ENCODE data around the gene ST6GALNAC2.

The ST6GALNAC2 gene

GRCh38 chr17:76556765-76557367 lies 28.8 kb downstream of the ST6GALNAC2 start:
- peak; percentile 63 for DNase-seq (ENCODE audit: low read depth)

GRCh38 chr17:76554131-76554530 lies 31.5 kb downstream of the ST6GALNAC2 start:
- no peak for DNase-seq (ENCODE audit: low read depth)

GRCh38 chr17:76553178-76553908 lies 32.3 kb downstream of the ST6GALNAC2 start:
- DNase-seq (ENCODE audit: low read depth), result no peak

- no peak for DNase-seq (ENCODE audit: low read depth)
Observed at GRCh38 chr17:76551685-76552084, 34.0 kb downstream of the ST6GALNAC2 start.

- DNase-seq (ENCODE audit: low read depth), result no peak
Observed at GRCh38 chr17:76550712-76551615, 34.7 kb downstream of the ST6GALNAC2 start.

- no peak for DNase-seq (ENCODE audit: low read depth)
Observed at GRCh38 chr17:76549539-76549938, 36.1 kb downstream of the ST6GALNAC2 start.

DNA sequence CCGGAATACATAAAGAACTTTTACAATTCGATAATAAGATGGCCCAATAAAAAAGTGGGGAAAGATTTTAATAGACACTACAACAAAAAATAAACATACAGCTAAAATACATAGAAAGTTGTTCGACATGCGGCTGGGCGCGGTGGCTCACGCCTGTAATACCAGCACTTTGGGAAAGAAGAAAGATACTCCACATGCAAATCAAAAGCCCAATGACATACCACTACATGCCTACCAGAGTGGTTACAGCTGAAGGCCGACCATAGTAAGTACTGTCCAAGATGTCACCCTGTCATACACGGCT lies 36.5 kb downstream of the ST6GALNAC2 start:
- DNase-seq (ENCODE audit: low read depth), result no peak

GRCh38 chr17:76548378-76549214 lies 37.1 kb downstream of the ST6GALNAC2 start:
- DNase-seq (ENCODE audit: low read depth), result no peak

DNA sequence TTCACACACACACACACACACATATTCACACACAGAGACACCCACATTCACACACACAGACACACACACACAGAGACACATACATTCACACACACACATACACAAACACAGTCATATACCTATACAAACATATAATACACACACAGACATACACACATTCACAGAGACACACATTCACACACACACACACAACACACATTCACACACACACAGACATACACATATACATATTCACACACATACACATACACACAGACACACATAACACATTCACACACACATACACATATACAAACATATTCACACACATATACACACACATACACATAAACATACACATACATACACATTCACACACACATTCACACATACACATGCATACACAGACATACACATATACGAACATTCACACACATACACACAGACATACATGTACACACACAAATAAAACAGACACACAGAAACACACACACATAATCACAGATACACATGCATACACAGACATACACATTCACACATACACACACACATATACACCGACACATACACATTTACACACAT lies 37.9 kb downstream of the ST6GALNAC2 start:
- no peak for DNase-seq (ENCODE audit: low read depth)

DNA sequence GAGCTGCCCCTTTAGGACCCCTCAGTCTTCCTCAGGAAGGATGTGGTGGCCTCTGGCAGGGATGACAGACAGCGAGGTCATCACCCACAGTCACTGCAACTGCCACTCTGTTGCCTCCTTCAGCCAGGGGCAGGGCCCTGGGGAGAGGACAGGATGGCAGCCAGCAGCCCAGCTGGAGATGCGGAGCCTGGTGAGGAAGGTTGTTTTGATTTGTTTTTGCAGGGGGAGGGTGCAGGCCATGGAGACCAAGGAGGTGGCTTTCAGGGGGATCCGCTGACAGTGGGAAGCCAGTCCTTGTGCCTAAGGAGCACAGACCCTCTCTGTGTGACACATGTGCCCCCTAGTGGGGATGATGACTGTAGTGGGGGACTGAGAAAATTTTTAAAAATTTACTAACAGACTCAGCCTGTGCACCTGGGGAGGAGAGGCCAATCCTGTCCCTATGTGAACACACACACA lies 38.4 kb downstream of the ST6GALNAC2 start:
- peak; percentile 88 for DNase-seq (ENCODE audit: low read depth)

GRCh38 chr17:76546556-76547182 lies 39.0 kb downstream of the ST6GALNAC2 start:
- peak; percentile 100 for DNase-seq (ENCODE audit: low read depth)

GRCh38 chr17:76545918-76546555 lies 39.6 kb downstream of the ST6GALNAC2 start:
- no peak for DNase-seq (ENCODE audit: low read depth)

GRCh38 chr17:76544546-76545365 lies 40.9 kb downstream of the ST6GALNAC2 start:
- no peak for DNase-seq (ENCODE audit: low read depth)

GRCh38 chr17:76543826-76544545 lies 41.7 kb downstream of the ST6GALNAC2 start:
- DNase-seq (ENCODE audit: low read depth), result no peak

DNA sequence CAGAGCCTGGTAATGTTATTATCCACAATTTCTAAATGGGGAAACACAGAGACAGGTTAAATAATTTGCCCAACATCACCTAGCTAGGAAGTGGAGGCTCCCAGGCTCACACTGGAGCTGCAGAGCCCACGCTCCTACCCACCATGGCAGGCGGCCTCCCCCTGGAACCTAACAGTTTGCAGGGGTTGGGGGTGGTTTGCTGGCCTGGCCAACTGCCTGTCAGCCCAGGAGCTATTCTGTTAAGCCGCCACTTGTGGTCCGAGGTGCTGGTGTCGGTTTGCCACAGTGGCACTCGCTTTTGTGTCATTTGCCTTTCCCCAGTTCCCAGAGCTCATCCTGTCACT lies 42.2 kb downstream of the ST6GALNAC2 start:
- no peak for DNase-seq (ENCODE audit: low read depth)

GRCh38 chr17:76542984-76543383 lies 42.7 kb downstream of the ST6GALNAC2 start:
- DNase-seq (ENCODE audit: low read depth), result no peak

DNA sequence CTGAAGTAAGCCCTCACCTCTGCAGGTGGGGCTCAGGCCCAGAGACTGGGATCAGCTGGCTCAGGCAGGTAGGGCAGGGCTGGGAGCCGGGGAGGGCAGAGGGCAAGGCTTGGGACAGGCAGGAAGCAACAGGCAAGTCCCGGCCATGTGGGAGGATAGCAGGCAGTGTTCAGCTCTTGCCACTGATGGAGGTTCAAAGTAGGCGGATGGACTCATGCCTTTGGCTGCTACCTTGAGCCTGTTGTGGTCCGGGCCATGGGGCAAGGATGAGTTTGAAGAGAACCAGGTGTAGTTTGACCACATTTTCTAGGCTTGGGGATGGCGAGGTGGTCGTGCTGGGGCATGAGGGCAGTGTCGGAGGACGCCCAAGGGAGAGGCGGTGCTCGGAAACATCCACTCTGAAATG lies 43.1 kb downstream of the ST6GALNAC2 start:
- DNase-seq (ENCODE audit: low read depth), result no peak

DNA sequence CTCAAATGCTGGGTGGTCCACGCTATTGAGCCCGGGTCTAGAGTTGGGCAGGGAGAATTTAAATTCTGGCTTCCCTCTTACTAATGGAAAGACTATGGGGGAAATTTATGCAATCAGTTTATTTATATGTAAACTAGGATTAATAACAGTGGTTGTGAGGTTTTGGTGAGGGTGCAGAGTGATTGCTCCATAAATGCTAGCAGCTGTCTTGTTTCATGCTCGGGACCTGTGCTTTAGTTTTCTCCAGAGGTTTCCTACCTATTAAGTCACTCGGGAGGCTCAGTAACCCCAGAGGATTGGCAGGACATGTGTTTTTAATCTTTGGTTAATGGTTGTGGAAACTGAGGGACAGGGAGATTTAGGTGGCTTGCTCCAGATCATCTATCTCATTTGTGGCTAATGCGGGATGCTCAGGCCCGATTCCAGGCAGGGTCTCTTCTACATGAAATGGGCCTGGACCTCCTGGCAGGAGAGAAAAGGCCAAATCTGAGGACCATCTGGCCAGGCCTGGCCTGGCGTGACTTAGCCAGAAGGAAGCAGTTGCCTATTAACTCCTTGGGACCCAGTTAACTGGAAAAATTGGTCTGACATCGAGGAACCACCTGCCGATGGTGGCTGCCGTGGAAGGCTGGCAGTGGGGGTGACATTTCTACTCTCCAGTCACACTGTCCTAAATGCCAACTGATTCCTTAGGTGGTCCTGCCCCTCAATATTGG lies 43.8 kb downstream of the ST6GALNAC2 start:
- no peak for DNase-seq (ENCODE audit: low read depth)

Data from ELR (cell line).